Rectal smooth muscle tissue (tissue), 1 donor: ENCODE measurements around the gene MESP1.
"Not testable (repeated sequence)": the region's sequence is repeated elsewhere in the genome, so short reads cannot be mapped to it uniquely, and the experiment has no call there.

Source experiments
- H3K27ac ChIP-seq: one replicate; pipeline ENCODE4 v1.7.0; 2013; ENCODE audit warnings: low read depth, low read length, inconsistent platforms
- H3K27me3 ChIP-seq: one replicate; pipeline ENCODE4 v1.7.0; 2013; ENCODE audit warnings: low read length; ENCODE audit not compliant: control insufficient read depth, insufficient read depth
- H3K36me3 ChIP-seq: one replicate; pipeline ENCODE4 v1.7.0; 2013; ENCODE audit warnings: low read length; ENCODE audit not compliant: control insufficient read depth, insufficient read depth
- H3K4me1 ChIP-seq: one replicate; pipeline ENCODE4 v1.7.0; 2013; ENCODE audit warnings: low read length; ENCODE audit not compliant: control insufficient read depth, insufficient read depth
- H3K4me3 ChIP-seq: one replicate; pipeline ENCODE4 v1.7.0; 2013; ENCODE audit warnings: low read length
- H3K9ac ChIP-seq: one replicate; pipeline ENCODE4 v1.7.0; 2013; ENCODE audit warnings: low read length

Gene MESP1

DNA sequence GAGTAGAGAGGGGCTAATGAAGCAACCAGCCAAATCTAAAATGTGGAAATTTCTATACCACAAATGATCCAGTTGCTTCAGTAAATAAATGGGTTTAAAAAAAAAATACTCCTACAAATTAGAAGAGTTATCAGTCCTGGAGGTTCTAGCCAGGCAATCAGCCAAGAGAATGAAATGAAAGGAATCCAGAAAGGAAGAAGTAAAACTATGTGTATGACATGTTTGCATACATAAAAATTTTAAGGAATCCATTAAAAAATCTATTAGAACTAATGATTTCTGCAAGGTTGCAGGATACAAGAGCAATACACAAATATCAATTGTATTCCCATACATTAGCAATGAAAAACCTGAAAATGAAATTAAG, 34.7 kb upstream of the MESP1 start:
- Histone ChIP-seq H3K4me1 (no peaks in the 10 kb centered on the region), H3K4me3 (no peak overlapping the region), H3K9ac (no peak overlapping the region), H3K27ac (no peak overlapping the region), H3K36me3 (no peaks in the 10 kb centered on the region), H3K27me3 (no peaks in the 10 kb centered on the region)

DNA sequence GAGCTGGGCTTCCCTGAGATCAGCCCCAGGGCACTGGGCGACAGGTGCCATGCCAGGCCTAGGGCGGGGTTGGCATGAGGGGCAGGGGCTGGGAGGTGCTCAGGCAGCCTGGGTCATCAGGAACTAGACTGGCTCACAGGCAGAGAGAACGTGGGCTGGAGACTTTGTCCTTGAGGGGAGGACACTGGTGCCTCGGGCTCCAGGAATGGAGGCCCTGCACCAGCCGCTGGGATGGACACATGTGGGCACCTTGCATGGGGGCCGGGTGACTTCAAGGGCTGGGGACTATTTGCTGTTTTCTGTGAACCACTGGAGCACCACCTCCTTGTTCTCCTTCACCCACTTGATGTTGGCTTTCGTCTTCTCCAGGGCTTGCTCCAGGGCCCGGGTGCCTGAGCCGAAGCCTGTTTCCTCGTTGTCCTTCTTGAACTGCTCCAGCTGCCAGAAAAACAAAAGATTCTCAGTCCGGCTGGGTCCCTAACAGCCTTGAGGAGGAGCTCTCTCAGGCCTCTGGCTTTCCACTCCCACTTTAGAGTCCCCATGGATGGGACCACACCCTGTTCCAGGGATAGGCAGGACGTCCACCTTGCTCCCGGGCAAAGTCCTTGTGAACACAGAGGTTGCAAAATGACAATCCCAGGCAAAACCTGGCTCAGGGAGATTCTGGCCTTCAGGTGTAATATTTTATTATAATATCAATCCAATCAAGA, 34.2 kb upstream of the MESP1 start:
- no peak overlapping the region for H3K27ac ChIP-seq
- no peaks in the 10 kb centered on the region for H3K27me3 ChIP-seq
- H3K9ac ChIP-seq = no peak overlapping the region
- no peak overlapping the region for H3K4me3 ChIP-seq
- no peaks in the 10 kb centered on the region for H3K4me1 ChIP-seq
- H3K36me3 ChIP-seq = no peaks in the 10 kb centered on the region

DNA sequence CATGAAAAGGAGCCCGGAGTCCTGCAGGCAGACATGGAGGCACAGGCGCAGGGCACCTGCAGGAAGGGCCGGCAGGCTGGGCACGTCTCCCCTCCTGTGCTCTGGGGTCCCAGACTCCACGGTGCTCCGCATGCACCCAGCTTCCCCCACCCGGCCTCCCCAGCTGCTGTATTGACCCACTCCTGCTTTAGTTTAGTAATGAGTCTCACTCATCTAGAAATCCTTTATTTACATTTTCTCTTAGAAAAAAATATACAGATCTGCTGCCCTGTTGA, 33.6 kb upstream of the MESP1 start:
- Histone ChIP-seq H3K4me1 (no peaks in the 10 kb centered on the region), H3K9ac (no peak overlapping the region), H3K27ac (no peak overlapping the region), H3K4me3 (no peak overlapping the region), H3K27me3 (no peaks in the 10 kb centered on the region), H3K36me3 (no peaks in the 10 kb centered on the region)

DNA sequence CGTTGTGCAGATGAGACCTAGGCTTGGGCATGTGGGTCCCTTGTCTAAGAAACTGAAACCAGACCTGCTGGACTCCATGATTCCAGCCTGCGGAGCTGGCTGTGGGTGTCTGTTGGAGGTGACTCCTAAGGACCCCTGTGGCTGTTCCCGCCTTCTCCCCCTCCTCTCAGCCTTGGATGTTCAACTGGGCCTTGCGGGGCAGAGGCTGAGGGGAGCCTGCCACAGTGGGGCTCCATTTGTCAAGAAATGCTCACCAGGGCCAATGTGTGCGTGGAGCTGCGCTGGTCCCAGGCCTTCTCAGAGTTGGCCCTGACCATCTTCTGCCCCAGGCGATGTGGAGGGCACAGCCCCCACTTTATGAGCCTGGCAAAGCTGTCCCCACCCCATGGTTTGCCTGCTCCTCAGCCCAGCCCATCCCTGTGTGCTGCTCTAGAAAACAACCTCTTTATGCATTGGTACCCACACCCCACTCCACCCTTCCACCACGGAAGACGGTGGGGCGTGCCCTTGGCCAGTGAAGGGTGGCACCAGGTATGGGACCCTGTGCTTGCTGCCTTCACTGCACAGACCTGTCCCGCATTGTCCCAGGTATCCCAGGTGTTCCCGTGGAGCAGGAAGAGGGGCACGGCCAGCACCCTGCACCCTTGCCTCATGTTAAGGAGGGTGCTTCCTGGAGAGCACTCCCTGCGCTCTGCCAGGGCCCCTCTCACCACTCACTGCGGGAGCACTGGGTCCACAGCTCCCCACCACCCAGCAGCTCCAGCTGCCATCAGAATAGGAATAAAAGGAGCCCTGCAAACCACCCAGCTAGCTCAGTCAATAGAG, 33.0 kb upstream of the MESP1 start:
- Histone ChIP-seq H3K27me3 (no peaks in the 10 kb centered on the region), H3K4me3 (no peak overlapping the region), H3K4me1 (no peaks in the 10 kb centered on the region), H3K9ac (no peak overlapping the region), H3K27ac (no peak overlapping the region), H3K36me3 (no peaks in the 10 kb centered on the region)

DNA sequence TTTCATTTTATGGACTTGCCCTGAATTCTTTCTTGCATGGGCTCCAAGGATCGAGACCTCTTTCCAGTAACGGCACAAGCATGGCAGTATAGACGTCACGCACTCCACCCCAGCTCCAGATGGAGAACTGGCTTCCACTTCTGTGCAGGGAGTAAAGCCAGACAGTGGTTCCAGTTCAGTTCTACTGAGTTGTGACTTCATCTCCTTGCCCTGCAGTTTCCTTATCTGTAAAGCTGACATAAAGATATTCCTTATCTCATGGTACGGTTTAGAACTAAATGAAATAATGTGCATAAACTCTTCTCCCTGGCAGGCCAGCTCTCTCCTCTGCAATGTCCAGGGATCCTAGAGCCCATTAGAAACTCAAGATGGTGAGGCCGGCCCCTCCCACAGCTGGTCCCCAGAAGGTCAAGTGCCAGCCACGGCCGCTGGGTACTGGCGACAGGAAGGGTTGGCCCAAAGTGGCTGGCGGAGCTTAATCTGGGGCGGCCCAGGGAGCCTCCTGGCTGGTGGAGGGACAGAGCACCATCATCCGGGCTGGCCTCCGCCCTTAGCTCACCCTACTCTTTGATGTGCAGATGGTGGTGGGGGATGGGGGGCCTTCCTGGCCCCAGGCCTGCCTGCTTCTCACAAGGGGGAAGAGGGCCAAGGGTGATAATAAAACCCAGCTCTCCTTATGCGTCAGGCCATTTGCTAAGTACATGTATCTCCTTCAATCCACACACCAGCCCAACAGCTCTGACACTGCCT, 32.2 kb upstream of the MESP1 start:
- Histone ChIP-seq H3K4me3 (no peak overlapping the region), H3K27ac (no peak overlapping the region), H3K27me3 (no peaks in the 10 kb centered on the region), H3K9ac (no peak overlapping the region), H3K4me1 (no peaks in the 10 kb centered on the region), H3K36me3 (no peaks in the 10 kb centered on the region)

DNA sequence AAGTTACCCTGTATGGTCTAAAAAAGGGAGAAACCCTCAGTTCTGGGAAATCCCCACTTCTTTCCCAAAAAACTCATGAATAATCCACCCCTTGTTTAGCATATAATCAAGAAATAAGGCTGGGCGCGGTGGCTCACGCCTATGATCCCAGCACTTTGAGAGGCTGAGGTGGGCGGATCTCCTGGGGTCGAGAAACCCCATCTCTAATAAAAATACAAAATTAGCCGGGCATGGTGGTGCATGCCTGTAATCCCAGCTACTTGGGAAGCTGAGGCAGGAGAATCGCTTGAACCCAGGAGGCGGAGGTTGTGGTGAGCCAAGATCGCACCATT, 31.5 kb upstream of the MESP1 start:
- not testable (repeated sequence) for H3K27me3 ChIP-seq, H3K27ac ChIP-seq, H3K4me3 ChIP-seq, H3K9ac ChIP-seq, H3K4me1 ChIP-seq, H3K36me3 ChIP-seq

DNA sequence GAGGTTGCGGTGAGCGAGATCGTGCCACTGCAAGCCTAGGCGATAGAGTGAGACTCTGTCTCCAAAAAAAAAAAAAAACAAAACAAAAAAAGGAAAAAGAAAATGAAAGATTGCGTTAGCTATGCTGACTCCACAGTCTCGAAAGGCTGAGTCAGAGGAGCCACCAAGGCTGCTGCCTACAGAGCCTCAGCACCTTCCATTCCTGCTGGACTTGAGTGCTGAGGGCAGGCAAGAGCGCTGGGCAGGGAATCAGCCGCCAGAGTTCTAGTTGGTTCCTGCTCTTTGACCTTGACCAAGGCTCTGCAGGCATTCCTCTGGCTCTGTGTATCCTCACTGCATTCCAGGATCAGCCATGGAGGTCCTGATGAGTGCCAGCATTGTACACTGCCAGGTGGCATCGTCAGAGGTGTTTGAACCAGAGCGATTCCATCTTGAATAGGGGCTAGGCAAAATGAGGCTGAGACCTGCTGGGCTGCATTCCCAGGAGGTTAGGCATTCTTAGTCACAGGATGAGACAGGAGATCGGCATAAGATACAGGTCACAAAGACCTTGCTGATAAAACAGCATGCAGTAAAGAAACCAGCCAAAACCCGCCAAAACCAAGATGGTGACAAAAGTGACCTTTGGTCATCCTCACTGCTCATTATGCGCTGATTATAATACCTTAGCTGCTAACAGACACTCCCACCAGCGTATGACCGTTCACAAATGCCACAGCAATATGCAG, 31.0 kb upstream of the MESP1 start:
- Histone ChIP-seq H3K36me3 (no peaks in the 10 kb centered on the region), H3K4me3 (no peak overlapping the region), H3K4me1 (no peaks in the 10 kb centered on the region), H3K27me3 (no peaks in the 10 kb centered on the region), H3K9ac (no peak overlapping the region), H3K27ac (no peak overlapping the region)

DNA sequence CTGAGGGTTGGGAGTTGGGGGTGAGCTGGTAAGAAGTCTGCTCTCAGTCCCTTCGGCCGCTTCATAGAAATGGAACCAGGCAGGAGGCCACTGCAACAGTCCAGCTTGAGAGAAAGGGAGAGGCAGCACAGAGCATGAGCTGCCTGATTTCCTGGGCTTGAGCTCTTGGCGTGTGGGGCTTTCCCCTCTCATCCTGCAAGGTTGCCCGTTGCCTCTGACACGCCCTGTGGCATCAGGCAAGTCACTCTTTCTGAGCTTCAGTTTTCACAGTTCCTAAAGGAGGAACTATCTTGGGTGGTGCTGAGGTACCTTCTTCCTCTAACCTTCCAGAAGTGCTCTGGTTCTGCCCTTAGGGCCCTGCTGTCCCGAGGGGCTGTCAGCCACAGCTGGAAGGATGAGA, 30.0 kb upstream of the MESP1 start:
- no peak overlapping the region for H3K4me3 ChIP-seq
- H3K9ac ChIP-seq = no peak overlapping the region
- peaks cover 2% of the 10 kb centered on the region for H3K4me1 ChIP-seq
- H3K27ac ChIP-seq = no peak overlapping the region
- no peaks in the 10 kb centered on the region for H3K27me3 ChIP-seq
- H3K36me3 ChIP-seq = no peaks in the 10 kb centered on the region

DNA sequence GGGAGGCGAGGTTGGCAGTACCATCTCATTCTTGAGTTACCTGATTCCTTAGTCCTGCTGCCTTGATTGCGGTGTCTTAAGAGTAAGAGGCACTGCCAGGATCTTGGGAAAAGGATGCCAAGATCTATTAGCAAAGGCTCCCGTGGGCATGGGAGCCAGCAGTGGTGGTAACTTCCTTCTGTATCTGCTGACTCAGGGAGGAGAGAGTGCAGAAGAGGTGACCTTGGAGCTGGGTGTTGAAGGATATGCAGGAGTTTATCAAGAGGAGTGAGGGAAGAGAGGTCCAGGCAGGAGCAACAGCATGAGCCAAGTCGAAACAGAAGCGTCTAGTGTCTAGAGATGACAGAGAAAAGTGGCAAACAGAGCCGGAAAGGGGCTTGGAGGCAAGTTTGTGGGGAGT, 29.6 kb upstream of the MESP1 start:
- H3K4me1 ChIP-seq = peaks cover 3% of the 10 kb centered on the region
- H3K9ac ChIP-seq = no peak overlapping the region
- H3K27ac ChIP-seq = no peak overlapping the region
- no peaks in the 10 kb centered on the region for H3K27me3 ChIP-seq
- H3K4me3 ChIP-seq = no peak overlapping the region
- H3K36me3 ChIP-seq = no peaks in the 10 kb centered on the region

DNA sequence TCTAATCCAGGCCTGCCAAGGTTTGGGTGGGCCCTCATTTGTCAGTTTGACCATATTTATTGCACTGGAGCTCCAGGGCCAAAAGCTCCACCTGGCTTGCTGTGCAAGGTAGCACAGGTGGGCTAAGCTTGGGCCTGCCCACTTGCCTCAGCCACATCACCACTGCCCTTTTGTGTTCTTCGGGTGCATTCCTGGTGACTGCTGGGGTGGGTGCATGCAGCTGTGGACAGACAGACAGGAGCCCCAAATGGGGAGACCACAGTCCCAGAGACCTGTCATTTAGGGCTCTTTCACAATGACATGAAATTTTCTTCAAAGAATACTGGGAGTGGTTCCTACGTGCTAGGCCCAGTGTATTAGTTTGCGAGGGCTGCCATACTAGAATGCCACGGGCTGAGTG, 27.8 kb upstream of the MESP1 start:
- no peaks in the 10 kb centered on the region for H3K36me3 ChIP-seq
- H3K9ac ChIP-seq = no peak overlapping the region
- H3K27ac ChIP-seq = no peak overlapping the region
- no peaks in the 10 kb centered on the region for H3K27me3 ChIP-seq
- H3K4me1 ChIP-seq = peaks cover 3% of the 10 kb centered on the region
- H3K4me3 ChIP-seq = no peak overlapping the region

DNA sequence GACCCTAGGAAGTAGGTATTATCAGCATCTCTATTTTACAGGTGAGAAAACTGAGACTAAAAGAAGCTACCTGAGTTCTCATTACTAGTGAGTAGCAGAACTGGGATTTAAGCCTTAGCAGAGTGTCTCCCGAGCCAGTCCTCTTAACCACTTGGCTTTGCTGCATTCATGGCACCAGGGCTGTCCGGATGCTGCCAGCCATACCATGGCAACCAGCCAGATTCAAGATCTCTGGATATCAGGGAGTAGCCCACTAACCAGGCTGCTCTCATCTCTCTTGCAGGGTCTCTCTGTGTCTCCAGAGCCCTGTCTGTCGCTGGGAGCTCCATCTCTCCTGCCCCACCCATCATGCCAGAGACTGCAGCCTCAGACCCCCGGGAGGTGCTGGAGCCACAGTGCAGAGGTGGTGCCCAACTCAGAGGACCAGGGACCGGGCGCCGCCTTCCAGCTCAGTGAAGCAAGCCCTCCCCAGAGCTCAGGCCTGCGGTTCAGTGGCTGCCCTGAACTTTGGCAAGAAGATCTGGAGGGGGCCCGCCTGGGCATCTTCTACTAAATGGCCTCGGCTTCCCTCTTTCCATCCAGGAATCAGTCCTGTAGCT, 26.8 kb upstream of the MESP1 start:
- H3K9ac ChIP-seq = no peak overlapping the region
- H3K36me3 ChIP-seq = no peaks in the 10 kb centered on the region
- no peaks in the 10 kb centered on the region for H3K27me3 ChIP-seq
- peaks cover 3% of the 10 kb centered on the region for H3K4me1 ChIP-seq
- H3K4me3 ChIP-seq = no peak overlapping the region
- H3K27ac ChIP-seq = no peak overlapping the region

DNA sequence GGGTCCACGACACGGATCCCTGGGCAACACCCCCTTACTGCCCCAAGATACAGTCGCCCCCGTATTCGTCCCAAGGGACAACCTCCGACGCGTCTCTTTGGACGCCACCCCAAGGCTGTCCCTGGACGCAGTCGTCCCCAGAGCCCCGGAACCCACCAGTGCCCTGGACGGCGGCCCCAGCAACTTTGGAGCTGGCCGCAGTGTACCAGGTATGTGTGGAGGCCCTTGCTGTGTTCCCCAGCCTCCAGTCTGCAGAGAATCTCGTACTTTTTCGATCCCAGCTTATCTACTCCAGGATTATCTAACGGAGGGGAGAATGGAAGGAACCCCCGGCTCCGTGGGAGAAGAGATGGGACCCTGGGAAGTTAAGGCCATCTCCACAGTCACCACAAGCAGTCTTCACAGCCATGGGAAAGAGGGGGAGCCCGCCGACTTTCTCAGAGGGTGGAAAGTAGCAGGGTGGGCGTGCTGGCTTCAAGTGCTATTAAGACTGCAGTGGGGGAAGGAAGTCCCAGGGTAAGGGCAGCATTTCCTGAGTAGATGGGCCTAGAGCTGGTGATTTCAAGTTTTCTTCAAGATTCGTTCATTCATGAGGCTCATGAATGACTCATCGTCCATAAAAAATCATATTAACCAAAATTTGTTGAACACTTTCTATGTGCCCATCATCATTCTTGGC, 26.2 kb upstream of the MESP1 start:
- Histone ChIP-seq H3K4me1 (peaks cover 3% of the 10 kb centered on the region), H3K9ac (no peak overlapping the region), H3K27me3 (no peaks in the 10 kb centered on the region), H3K36me3 (no peaks in the 10 kb centered on the region), H3K27ac (no peak overlapping the region), H3K4me3 (no peak overlapping the region)
